GM12878 (cell line): ENCODE results near the gene KCNRG. TPM values are rescaled to one million over a fixed set of nuclear protein-coding genes. Genes with fewer than 3 reads are reported as not detected.

Source experiments
- BCL11A ChIP-seq: IDR thresholded peaks from 2 replicates; pipeline ENCODE4 v1.6.1; 2011; ENCODE audit warnings: low read depth, low read length
- BCL3 ChIP-seq: IDR thresholded peaks from 2 replicates; pipeline ENCODE4 v1.6.1; 2011; ENCODE audit warnings: borderline replicate concordance, low read depth, mild to moderate bottlenecking, moderate library complexity, low read length; ENCODE audit not compliant: insufficient read depth, poor library complexity, severe bottlenecking
- BHLHE40 ChIP-seq, 2 experiments: fragments of 450-650 bp in 1 of 2; IDR thresholded peaks; 2 replicates each; pipeline ENCODE4 v1.6.1; 2011 to 2017; ENCODE audit warnings: low read depth in 2 of 2, borderline replicate concordance in 1 of 2, improper control_type of control experiment in 1 of 2, low read length in 1 of 2, mild to moderate bottlenecking in 1 of 2
- CBFB ChIP-seq: IDR thresholded peaks from 2 replicates; pipeline ENCODE4 v1.6.1; 2016; ENCODE audit warnings: antibody characterized with exemption, low read depth
- DPF2 ChIP-seq: fragments of 450-650 bp; IDR thresholded peaks from 2 replicates; pipeline ENCODE4 v1.6.1; 2017; ENCODE audit warnings: mild to moderate bottlenecking
- EED ChIP-seq: sonication (generic); IDR thresholded peaks from 2 replicates; pipeline ENCODE4 v1.6.1; 2016; ENCODE audit warnings: antibody characterized with exemption, low read depth
- EGR1 ChIP-seq, 2 experiments: IDR thresholded peaks; 1 replicate in 1 of 2; 2 replicates in 1 of 2; pipeline ENCODE4 v1.6.1; 2011 to 2012; ENCODE audit warnings: low read depth in 2 of 2, low read length in 2 of 2, borderline replicate concordance in 1 of 2, mild to moderate bottlenecking in 1 of 2, moderate library complexity in 1 of 2
- IKZF1 ChIP-seq: fragments of 450-650 bp; conservative IDR thresholded peaks from 2 replicates; pipeline ENCODE4 v1.6.1; 2017; ENCODE audit warnings: antibody characterized with exemption, mild to moderate bottlenecking
- IKZF2 ChIP-seq, 2 experiments: fragments of 450-650 bp; IDR thresholded peaks; 2 replicates each; pipeline ENCODE4 v1.6.1; 2017; ENCODE audit warnings: mild to moderate bottlenecking in 2 of 2, moderate library complexity in 2 of 2
- IRF3 ChIP-seq: fragments of 450-650 bp; IDR thresholded peaks from 2 replicates; pipeline ENCODE4 v1.6.1; 2014; ENCODE audit warnings: mild to moderate bottlenecking
- JUNB ChIP-seq: IDR thresholded peaks from 2 replicates; pipeline ENCODE4 v1.6.1; 2016; ENCODE audit warnings: antibody characterized with exemption, mild to moderate bottlenecking
- MEF2A ChIP-seq: IDR thresholded peaks from 2 replicates; pipeline ENCODE4 v1.6.1; 2011; ENCODE audit warnings: low read depth, mild to moderate bottlenecking, low read length, moderate library complexity; ENCODE audit not compliant: insufficient read depth
- MTA2 ChIP-seq: fragments of 450-650 bp; IDR thresholded peaks from 2 replicates; pipeline ENCODE4 v1.6.1; 2016; ENCODE audit warnings: low read depth, mild to moderate bottlenecking, moderate library complexity
- MTA3 ChIP-seq: IDR thresholded peaks from 2 replicates; pipeline ENCODE4 v1.6.1; 2012; ENCODE audit warnings: low read length, inconsistent platforms, borderline replicate concordance
- MXI1 ChIP-seq: fragments of 150-350 bp; IDR thresholded peaks from 2 replicates; pipeline ENCODE4 v1.6.1; 2011; ENCODE audit warnings: low read depth, mild to moderate bottlenecking, inconsistent platforms, low read length, improper control_type of control experiment
- NFIC ChIP-seq: IDR thresholded peaks from 2 replicates; pipeline ENCODE4 v1.6.1; 2012; ENCODE audit warnings: low read depth, mild to moderate bottlenecking, inconsistent platforms, low read length, moderate library complexity
- NR2C1 ChIP-seq: fragments of 450-650 bp; IDR thresholded peaks from 2 replicates; pipeline ENCODE4 v1.6.1; 2017; ENCODE audit warnings: antibody characterized with exemption, mild to moderate bottlenecking, moderate library complexity
- RELB ChIP-seq: fragments of 450-650 bp; IDR thresholded peaks from 2 replicates; pipeline ENCODE4 v1.6.1; 2017; ENCODE audit warnings: low read depth, mild to moderate bottlenecking, moderate library complexity
- REST ChIP-seq: IDR thresholded peaks from 2 replicates; pipeline ENCODE4 v1.6.1; 2012; ENCODE audit warnings: mild to moderate bottlenecking, low read depth, low read length
- SIX5 ChIP-seq: IDR thresholded peaks from 2 replicates; pipeline ENCODE4 v1.6.1; 2011; ENCODE audit warnings: mild to moderate bottlenecking, low read depth, low read length, moderate library complexity; ENCODE audit not compliant: severe bottlenecking
- SPI1 ChIP-seq: IDR thresholded peaks from 2 replicates; pipeline ENCODE4 v1.6.1; 2011; ENCODE audit warnings: low read depth, mild to moderate bottlenecking, low read length, moderate library complexity, borderline replicate concordance; ENCODE audit not compliant: insufficient read depth
- ZBED1 ChIP-seq: IDR thresholded peaks from 2 replicates; pipeline ENCODE4 v1.6.1; 2016; ENCODE audit warnings: borderline replicate concordance
- ZNF207 ChIP-seq: fragments of 450-650 bp; IDR thresholded peaks from 2 replicates; pipeline ENCODE4 v1.6.1; 2014; ENCODE audit warnings: antibody characterized with exemption, mild to moderate bottlenecking, borderline replicate concordance
- ZNF217 ChIP-seq: fragments of 450-650 bp; IDR thresholded peaks from 2 replicates; pipeline ENCODE4 v1.6.1; 2017; ENCODE audit warnings: antibody characterized with exemption, mild to moderate bottlenecking
- polyA plus RNA-seq, 11 experiments: library from polyadenylated mRNA; depleted of rRNA in 4 of 11; unstranded in 6 of 11; stranded (reverse) in 5 of 11; fragments of >200 nt; fragmentation: Nextera tagmentation in 4 of 11; fragmentation: Illumina TruSeq in 1 of 11; extraction: Ambion mirVana in 4 of 11; extraction: Trizol in 1 of 11; gene quantifications; 1 replicate in 1 of 11; 2 replicates in 10 of 11; pipeline versions ENCODE4 v1.2.1 to v1.2.3, GENCODE V29; 2011 to 2016; ENCODE audit warnings: inconsistent platforms in 2 of 11, missing spikeins in 2 of 11, low read depth in 1 of 11
- total RNA-seq, 4 experiments: library from RNA; depleted of rRNA in 3 of 4; stranded (reverse); fragments of >200 nt in 3 of 4; fragmentation: Illumina TruSeq in 1 of 4; extraction: Trizol in 1 of 4; gene quantifications; 2 replicates each; pipeline versions ENCODE4 v1.2.1 to v1.2.3, GENCODE V29; 2013 to 2021

The KCNRG gene
- total and polyA plus RNA-seq, 10 of the 15 experiments (the other 5 are each of a cell fraction or from before 2014, with no cell fraction given) = 0.37 to 1.5 (median 0.58) TPM

GRCh38 chr13:49995625-49996101 lies 19.6 kb upstream of the KCNRG start (continued):
- TF ChIP-seq REST = 0 out of 2 replicates have a peak, but pooled peaks have one; percentile 1
- TF ChIP-seq CBFB = peak; percentile 75; the same call in 1 of the 2 replicates
- TF ChIP-seq MTA2 = peak; percentile 25; the same call in 1 of the 2 replicates
- TF ChIP-seq NR2C1 = no peak
- 0 out of 3 replicates have a peak, but pooled peaks of 1 of the 2 experiments have one; percentile 37 for TF ChIP-seq EGR1 (IDR thresholded peaks at IDR 0.05; ENCODE audit: borderline replicate concordance in 1 of 2, low read depth in 2 of 2, low read length in 2 of 2)
- peak; percentile 23 for TF ChIP-seq SIX5
- TF ChIP-seq MXI1 = 0 out of 2 replicates have a peak, but pooled peaks have one; percentile 20
- peak; percentile 93 for TF ChIP-seq RELB
- TF ChIP-seq ZBED1 = peak; percentile 67; the same call in 1 of the 2 replicates
- peak; percentile 95 for TF ChIP-seq EED
- TF ChIP-seq NFIC = peak; percentile 93
- 0 out of 2 replicates have a peak, but pooled peaks have one; percentile 12 for TF ChIP-seq ZNF217
- peak; percentile 76 for TF ChIP-seq DPF2
- TF ChIP-seq IKZF1 = peak; percentile 84
- TF ChIP-seq ZNF207 = no peak
- peak; percentile 94 for TF ChIP-seq MEF2A
- peak; percentile 74; the same call in 1 of the 2 replicates for TF ChIP-seq BCL11A
- TF ChIP-seq BCL3 = peak; percentile 60
- TF ChIP-seq IKZF2 (IDR thresholded peaks at IDR 0.05) = peak; percentile 81 to 83
- TF ChIP-seq MTA3 = peak; percentile 80; the same call in 1 of the 2 replicates
- no peak for TF ChIP-seq IRF3
- TF ChIP-seq BHLHE40 (IDR thresholded peaks at IDR 0.05; ENCODE audit: borderline replicate concordance in 1 of 2, low read depth in 2 of 2, low read length in 1 of 2) = no peak
- TF ChIP-seq SPI1 = peak; percentile 68
- TF ChIP-seq JUNB = peak; percentile 61
